ENCODE data around the gene ATG2A. TPM values are rescaled to one million over a fixed set of nuclear protein-coding genes. Genes with fewer than 3 reads are reported as not detected.
A peak's percentile ranks its signal among the peaks of the same experiment; 100 is the strongest.

Gene ATG2A
- 8.8 TPM for polyA plus RNA-seq (2013, experiment 1 of 2)
- 8.9 TPM for polyA plus RNA-seq (2013, experiment 2 of 2)

DNA sequence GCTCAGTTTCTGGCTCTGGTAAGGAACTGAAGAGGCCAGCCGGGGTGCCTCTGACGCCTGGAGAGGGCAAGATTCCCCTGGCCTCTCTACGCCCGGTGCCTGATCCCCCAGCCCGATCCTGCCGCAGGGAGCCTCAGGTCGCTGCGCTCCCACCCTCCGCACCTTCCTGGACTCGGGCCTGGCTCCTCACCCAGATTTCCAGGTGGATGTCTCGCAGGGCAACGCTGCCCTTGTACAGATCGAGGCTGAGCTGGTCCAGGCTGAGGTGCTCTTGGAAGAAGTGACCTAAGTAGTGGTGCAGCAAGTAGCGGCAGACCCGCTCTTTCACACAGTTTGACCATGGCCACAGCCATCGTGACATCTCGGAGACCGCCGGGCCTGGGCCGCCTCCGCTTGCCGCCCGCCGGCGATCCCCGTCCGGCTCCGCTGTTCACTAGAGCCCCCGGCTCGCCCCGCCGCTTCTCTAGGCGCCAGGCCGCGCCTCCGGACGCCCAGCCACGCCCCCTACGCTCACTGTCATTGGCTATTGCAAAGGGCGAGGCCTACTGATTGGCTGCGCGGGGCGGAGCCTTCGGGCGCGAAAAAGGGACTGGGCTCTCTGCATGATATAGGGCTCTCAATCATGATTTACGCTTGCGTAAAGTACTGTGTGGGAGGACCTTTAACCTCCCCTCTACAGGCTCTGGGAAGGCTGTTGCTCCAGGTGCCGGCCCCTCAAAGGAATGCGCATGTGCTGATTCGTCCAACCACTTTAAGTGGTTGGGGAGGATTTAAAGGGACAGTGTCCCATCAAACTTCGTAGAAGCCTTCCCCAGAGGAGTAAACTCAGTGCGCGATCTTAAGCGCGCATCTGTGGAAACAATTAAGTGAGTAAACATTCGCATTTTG, at the start of gene ATG2A:
Gene ATG2A (minus strand): TSS at position 435 of the 888 bp plus-strand sequence. CDS start 74 bp downstream, at position 361.
- Histone ChIP-seq H3K27ac (ENCODE audit: low read depth, low read length) (peak within 1 kb of the TSS; percentile 78), H3K4me3 (ENCODE audit: low read length) (peak within 1 kb of the TSS; percentile 94), H3K4me1 (ENCODE audit: insufficient read depth, low read length) (peaks cover 11% of the 10 kb centered on the region; the same call in 1 of the 2 replicates), H3K27me3 (ENCODE audit: insufficient read depth, low read length) (no peaks in the 10 kb centered on the region), H3K36me3 (ENCODE audit: insufficient read depth, low read length) (peaks cover 12% of the 10 kb centered on the region; the same call in 1 of the 2 replicates), H3K9ac (ENCODE audit: low read depth, low read length) (peak within 1 kb of the TSS; percentile 93), H3K9me3 (ENCODE audit: insufficient read depth, low read depth, low read length) (no peaks in the 10 kb centered on the region)
- under 1% methylated on average over 57 of the region's 57 CpGs for WGBS

DNA sequence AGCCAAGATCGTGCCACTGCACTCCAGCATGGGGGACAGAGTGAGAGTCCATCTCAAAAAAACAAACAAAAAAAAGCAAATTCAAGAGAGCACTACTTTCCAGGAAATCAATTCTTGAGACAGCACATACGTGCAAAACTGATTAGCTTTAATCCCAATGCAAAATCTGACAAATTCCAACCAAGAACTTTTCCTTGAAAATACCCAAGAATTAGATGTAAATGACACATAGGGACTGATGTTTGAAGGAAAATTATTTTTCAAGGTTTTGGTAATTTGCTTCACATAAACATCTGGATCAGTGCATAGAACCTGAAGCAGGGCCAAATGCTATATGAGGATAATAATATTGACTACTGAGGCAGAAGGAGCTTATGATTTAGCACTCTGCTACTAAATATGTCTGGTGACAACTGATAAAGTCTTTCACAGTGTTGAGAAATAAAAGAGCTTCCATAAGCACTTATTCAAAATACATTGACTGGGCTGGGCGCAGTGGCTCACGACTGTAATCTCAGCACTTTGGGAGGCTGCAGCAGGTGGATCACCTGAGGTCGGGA, 46.1 kb upstream of the ATG2A start:
- Histone ChIP-seq H3K4me3 (ENCODE audit: low read length) (no peak overlapping the region), H3K27ac (ENCODE audit: low read depth, low read length) (no peak overlapping the region), H3K4me1 (ENCODE audit: insufficient read depth, low read length) (no peaks in the 10 kb centered on the region), H3K9me3 (ENCODE audit: insufficient read depth, low read depth, low read length) (no peaks in the 10 kb centered on the region), H3K36me3 (ENCODE audit: insufficient read depth, low read length) (no peaks in the 10 kb centered on the region), H3K27me3 (ENCODE audit: insufficient read depth, low read length) (no peaks in the 10 kb centered on the region), H3K9ac (ENCODE audit: low read depth, low read length) (no peak overlapping the region)
- WGBS, result 91% methylated on average over 5 of the region's 5 CpGs

DNA sequence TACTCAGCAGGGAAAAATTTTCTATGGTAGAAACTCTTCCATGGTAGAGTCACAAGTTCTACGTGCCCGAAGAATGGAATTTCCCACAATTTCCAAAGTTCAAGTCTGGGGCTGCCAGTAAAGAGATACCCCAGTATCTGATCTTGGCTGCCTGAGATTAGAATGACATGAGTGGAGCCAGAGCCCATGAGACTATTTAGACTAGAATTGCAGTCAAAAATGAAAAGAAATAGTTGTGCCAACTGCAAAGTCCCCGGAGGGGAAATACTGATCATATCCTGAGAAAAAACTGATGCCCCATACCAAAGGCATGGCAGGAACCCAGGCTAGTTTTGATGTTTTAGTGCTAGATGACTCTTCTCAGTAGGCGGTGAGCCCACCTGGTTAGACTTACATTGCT, 43.7 kb upstream of the ATG2A start:
- WGBS, result 93% methylated on average over 4 of the region's 4 CpGs
- Histone ChIP-seq H3K36me3 (ENCODE audit: insufficient read depth, low read length) (no peaks in the 10 kb centered on the region), H3K27ac (ENCODE audit: low read depth, low read length) (no peak overlapping the region), H3K27me3 (ENCODE audit: insufficient read depth, low read length) (no peaks in the 10 kb centered on the region), H3K9ac (ENCODE audit: low read depth, low read length) (no peak overlapping the region), H3K4me1 (ENCODE audit: insufficient read depth, low read length) (no peaks in the 10 kb centered on the region), H3K9me3 (ENCODE audit: insufficient read depth, low read depth, low read length) (no peaks in the 10 kb centered on the region), H3K4me3 (ENCODE audit: low read length) (no peak overlapping the region)

DNA sequence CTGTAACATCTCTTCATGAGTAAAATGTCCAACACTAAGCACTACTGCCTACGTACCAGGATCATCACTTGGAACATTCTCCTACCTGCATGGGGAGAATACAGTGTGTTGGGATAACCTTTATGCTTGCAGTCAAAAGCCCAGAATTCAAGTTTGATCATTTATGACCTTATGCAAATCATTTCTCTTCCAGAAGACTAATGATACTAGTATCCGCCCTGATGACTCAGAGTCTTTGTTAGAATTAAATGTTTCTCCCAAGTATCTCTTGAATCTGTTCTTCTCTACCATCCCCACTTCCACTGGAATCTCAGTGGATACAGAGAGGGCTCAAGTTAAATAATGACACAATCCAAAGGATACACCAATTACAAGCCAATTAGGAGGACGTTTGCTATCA, 42.5 kb upstream of the ATG2A start:
- no peaks in the 10 kb centered on the region for H3K36me3 ChIP-seq (ENCODE audit: insufficient read depth, low read length)
- H3K27me3 ChIP-seq (ENCODE audit: insufficient read depth, low read length), result no peaks in the 10 kb centered on the region
- no peak overlapping the region for H3K9ac ChIP-seq (ENCODE audit: low read depth, low read length)
- no peak overlapping the region for H3K27ac ChIP-seq (ENCODE audit: low read depth, low read length)
- H3K4me3 ChIP-seq (ENCODE audit: low read length), result no peak overlapping the region
- 78% methylated on average over 2 of the region's 3 CpGs for WGBS
- no peaks in the 10 kb centered on the region for H3K4me1 ChIP-seq (ENCODE audit: insufficient read depth, low read length)
- no peaks in the 10 kb centered on the region for H3K9me3 ChIP-seq (ENCODE audit: insufficient read depth, low read depth, low read length)

DNA sequence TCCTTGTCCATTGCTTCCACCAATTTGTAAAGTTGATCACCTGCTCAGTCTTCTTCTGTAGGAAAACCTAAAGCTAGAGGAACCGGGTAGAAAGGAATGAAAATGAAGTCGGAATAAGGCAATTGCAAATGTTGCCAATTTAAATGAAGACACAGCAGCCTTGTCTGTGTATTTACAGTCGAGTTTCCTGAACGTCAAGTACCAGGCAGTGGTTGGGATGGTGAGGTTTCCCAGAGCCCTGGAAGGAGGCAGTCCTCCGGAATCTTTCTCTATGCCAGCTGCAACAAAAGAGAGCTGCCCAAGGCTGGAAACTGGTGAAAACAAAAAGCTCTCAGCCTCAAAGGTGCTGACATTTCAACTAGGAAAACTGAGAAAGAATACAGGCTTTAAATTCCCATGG, 37.2 kb upstream of the ATG2A start:
- H3K27me3 ChIP-seq (ENCODE audit: insufficient read depth, low read length), result no peaks in the 10 kb centered on the region
- H3K9ac ChIP-seq (ENCODE audit: low read depth, low read length), result no peak overlapping the region
- H3K9me3 ChIP-seq (ENCODE audit: insufficient read depth, low read depth, low read length), result no peaks in the 10 kb centered on the region
- no peak overlapping the region for H3K4me3 ChIP-seq (ENCODE audit: low read length)
- no peak overlapping the region for H3K27ac ChIP-seq (ENCODE audit: low read depth, low read length)
- WGBS, result 69% methylated on average over 5 of the region's 5 CpGs
- H3K36me3 ChIP-seq (ENCODE audit: insufficient read depth, low read length), result no peaks in the 10 kb centered on the region
- no peaks in the 10 kb centered on the region for H3K4me1 ChIP-seq (ENCODE audit: insufficient read depth, low read length)

DNA sequence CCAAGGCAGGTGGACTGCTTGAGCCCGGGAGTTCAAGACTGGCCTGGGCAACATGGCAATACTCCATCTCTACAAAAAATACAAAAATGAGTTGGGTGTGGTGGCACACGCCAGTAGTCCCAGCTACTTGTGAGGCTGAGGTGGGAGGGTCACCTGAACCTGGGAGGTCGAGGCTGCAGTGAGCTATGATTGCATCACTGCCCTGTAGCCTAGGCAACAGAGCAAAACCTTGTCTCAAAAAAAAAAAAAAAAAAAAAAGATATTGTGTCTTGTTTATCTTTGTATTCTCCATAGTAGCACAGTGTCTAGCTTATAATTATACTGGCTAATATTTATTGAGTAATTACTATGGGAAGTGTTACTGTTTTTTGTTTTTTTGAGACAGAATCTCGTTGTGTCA, 34.5 kb upstream of the ATG2A start:
- H3K27me3 ChIP-seq (ENCODE audit: insufficient read depth, low read length), result no peaks in the 10 kb centered on the region
- H3K9me3 ChIP-seq (ENCODE audit: insufficient read depth, low read depth, low read length), result no peaks in the 10 kb centered on the region
- no peaks in the 10 kb centered on the region for H3K36me3 ChIP-seq (ENCODE audit: insufficient read depth, low read length)
- 79% methylated on average over 4 of the region's 4 CpGs for WGBS
- no peak overlapping the region for H3K27ac ChIP-seq (ENCODE audit: low read depth, low read length)
- no peak overlapping the region for H3K9ac ChIP-seq (ENCODE audit: low read depth, low read length)
- H3K4me1 ChIP-seq (ENCODE audit: insufficient read depth, low read length), result no peaks in the 10 kb centered on the region
- H3K4me3 ChIP-seq (ENCODE audit: low read length), result no peak overlapping the region

DNA sequence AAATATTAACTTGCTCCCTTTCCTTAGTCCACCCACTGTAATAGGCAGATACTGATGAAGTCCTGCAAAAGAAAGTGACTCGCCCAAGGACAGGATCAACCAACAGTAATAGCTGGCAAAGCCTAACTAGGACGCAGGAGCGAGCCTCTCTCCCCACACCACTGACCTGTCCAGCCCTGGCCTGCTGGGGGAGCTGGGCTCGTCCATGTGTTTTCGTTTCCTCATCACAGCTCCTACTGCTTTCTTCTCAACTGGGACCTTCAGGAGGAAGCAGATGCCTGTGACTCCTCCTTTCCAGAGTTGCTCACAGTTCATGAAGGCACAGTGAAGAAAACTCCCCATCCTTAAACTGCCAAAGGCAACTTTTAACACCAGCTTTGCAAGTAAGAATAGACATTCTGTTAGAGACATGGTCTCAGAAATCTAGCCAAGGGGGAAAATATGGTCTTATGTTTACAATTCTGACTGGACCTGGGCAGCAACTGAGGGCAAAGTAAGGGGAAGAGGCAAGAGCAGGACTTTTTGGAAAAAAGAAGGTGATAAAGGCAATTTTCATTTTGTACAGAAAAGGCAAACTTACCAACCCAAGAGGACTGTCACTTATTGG, 30.3 kb upstream of the ATG2A start:
- no peaks in the 10 kb centered on the region for H3K4me1 ChIP-seq (ENCODE audit: insufficient read depth, low read length)
- H3K36me3 ChIP-seq (ENCODE audit: insufficient read depth, low read length), result no peaks in the 10 kb centered on the region
- WGBS, result 79% methylated on average over 5 of the region's 5 CpGs
- H3K9me3 ChIP-seq (ENCODE audit: insufficient read depth, low read depth, low read length), result no peaks in the 10 kb centered on the region
- H3K27ac ChIP-seq (ENCODE audit: low read depth, low read length), result no peak overlapping the region
- H3K4me3 ChIP-seq (ENCODE audit: low read length), result no peak overlapping the region
- no peak overlapping the region for H3K9ac ChIP-seq (ENCODE audit: low read depth, low read length)
- no peaks in the 10 kb centered on the region for H3K27me3 ChIP-seq (ENCODE audit: insufficient read depth, low read length)

DNA sequence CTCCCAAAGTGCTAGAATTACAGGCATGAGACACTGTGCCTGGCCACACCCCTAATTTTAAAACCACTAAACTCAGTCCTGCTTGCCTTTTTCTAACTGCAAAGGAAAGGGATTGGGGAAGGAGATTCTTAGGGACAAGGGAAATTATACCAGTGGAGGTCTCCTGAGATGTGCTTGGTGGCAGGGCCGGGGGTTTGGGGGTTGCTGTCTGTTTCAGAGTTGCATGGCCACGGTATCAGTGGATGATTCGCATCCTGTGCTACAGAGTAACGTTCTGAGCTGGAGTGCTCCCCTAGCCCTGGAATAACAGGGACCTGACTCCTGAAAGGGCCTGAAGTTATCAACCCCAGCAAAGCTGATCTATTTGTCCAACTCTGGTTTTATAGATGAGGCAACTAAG, 19.5 kb upstream of the ATG2A start:
- peaks cover 13% of the 10 kb centered on the region for H3K4me1 ChIP-seq (ENCODE audit: insufficient read depth, low read length)
- no peaks in the 10 kb centered on the region for H3K36me3 ChIP-seq (ENCODE audit: insufficient read depth, low read length)
- H3K9me3 ChIP-seq (ENCODE audit: insufficient read depth, low read depth, low read length), result no peaks in the 10 kb centered on the region
- H3K9ac ChIP-seq (ENCODE audit: low read depth, low read length), result no peak overlapping the region
- 82% methylated on average over 4 of the region's 4 CpGs for WGBS
- H3K27me3 ChIP-seq (ENCODE audit: insufficient read depth, low read length), result no peaks in the 10 kb centered on the region
- no peak overlapping the region for H3K4me3 ChIP-seq (ENCODE audit: low read length)
- no peak overlapping the region for H3K27ac ChIP-seq (ENCODE audit: low read depth, low read length)

DNA sequence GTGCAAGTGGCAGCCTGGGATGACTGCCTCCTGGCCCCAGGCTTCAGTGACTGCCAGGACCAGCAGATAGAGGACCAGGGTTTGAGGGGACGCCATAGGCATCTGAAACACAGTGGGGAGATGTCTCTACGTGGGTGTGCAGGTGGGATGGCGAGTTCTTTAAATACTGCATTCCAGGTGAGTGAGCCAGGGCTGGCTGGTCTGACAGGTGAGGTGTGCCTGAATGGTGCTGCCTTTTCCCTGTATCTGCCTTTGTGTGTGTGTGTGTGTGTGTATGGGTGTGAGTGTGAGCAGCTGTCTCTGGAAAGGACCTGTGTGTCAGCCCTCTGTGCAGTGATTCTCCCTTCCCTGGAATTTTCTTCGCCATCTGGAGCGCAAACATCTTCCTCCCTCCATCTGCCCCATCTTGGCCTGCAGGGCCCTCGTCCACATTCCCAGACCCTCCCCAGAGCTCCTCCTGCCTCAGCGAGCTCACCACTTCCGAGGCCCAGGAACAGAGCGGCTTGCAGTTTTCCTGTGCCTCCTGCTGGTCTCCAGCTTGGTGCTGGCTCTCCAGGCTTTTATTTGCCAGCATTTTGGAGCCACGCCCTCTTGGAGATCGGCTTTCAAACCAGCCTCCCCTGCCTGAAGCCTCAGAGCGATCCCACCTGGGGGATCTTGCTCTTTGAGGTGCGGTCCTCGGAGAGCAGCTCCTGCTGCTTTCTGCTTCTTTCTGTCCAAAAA, 18.5 kb upstream of the ATG2A start, which contains the start of gene GPHA2:
Gene GPHA2 (minus strand): TSS at position 535 of the 723 bp plus-strand sequence. CDS start 433 bp downstream, at position 102.
- no peaks in the 10 kb centered on the region for H3K9me3 ChIP-seq (ENCODE audit: insufficient read depth, low read depth, low read length)
- no peak within 1 kb of the TSS for H3K9ac ChIP-seq (ENCODE audit: low read depth, low read length)
- WGBS, result 34% methylated on average over 14 of the region's 14 CpGs
- H3K4me1 ChIP-seq (ENCODE audit: insufficient read depth, low read length), result peaks cover 13% of the 10 kb centered on the region
- no peaks in the 10 kb centered on the region for H3K27me3 ChIP-seq (ENCODE audit: insufficient read depth, low read length)
- peaks cover 4% of the 10 kb centered on the region; the same call in 1 of the 2 replicates for H3K36me3 ChIP-seq (ENCODE audit: insufficient read depth, low read length)
- no peak within 1 kb of the TSS for H3K27ac ChIP-seq (ENCODE audit: low read depth, low read length)
- 0 out of 2 replicates have a peak within 1 kb of the TSS, but pooled peaks have one; percentile 15 for H3K4me3 ChIP-seq (ENCODE audit: low read length)

DNA sequence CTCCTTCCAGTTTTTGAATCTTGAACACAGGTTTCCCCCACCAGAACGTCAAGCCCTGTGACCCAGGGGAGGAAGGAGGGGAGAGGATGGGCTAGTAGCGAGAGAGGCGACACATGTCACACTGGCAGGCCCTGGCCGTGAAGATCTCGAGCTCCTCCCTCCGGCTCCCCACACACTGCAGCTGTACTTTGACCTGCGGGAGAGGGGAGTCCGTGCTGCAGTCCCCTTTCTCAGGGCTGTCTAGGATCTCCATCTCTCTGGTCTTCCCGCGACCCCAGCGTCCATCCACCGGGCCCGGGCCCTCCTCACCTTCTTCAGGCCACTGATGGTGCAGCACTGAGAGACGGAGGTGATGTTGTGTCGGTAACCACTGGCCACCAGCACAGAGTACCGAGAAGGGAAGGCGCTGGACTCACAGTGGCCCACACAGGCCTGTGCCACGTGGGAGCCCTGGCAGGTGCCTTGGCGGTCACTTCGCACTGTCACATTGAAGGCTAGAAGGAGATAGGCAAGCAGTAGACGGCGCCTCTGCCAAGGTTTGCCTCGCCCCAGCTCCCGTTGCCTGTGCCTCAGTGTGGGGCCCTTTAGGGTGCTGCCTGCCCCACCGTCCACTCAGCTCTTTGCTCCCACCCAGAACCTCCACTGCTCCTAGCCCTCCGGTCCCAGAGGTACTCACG, 17.8 kb upstream of the ATG2A start:
- Histone ChIP-seq H3K9me3 (ENCODE audit: insufficient read depth, low read depth, low read length) (no peaks in the 10 kb centered on the region), H3K4me3 (ENCODE audit: low read length) (no peak overlapping the region), H3K27ac (ENCODE audit: low read depth, low read length) (no peak overlapping the region), H3K9ac (ENCODE audit: low read depth, low read length) (no peak overlapping the region), H3K27me3 (ENCODE audit: insufficient read depth, low read length) (no peaks in the 10 kb centered on the region), H3K36me3 (ENCODE audit: insufficient read depth, low read length) (peaks cover 4% of the 10 kb centered on the region; the same call in 1 of the 2 replicates), H3K4me1 (ENCODE audit: insufficient read depth, low read length) (peaks cover 13% of the 10 kb centered on the region)
- WGBS, result 85% methylated on average over 27 of the region's 27 CpGs
